ENCODE results near the gene VAV1.
"Not testable (repeated sequence)": the region's sequence is repeated elsewhere in the genome, so short reads cannot be mapped to it uniquely, and the experiment has no call there.

VAV1 gene

DNA sequence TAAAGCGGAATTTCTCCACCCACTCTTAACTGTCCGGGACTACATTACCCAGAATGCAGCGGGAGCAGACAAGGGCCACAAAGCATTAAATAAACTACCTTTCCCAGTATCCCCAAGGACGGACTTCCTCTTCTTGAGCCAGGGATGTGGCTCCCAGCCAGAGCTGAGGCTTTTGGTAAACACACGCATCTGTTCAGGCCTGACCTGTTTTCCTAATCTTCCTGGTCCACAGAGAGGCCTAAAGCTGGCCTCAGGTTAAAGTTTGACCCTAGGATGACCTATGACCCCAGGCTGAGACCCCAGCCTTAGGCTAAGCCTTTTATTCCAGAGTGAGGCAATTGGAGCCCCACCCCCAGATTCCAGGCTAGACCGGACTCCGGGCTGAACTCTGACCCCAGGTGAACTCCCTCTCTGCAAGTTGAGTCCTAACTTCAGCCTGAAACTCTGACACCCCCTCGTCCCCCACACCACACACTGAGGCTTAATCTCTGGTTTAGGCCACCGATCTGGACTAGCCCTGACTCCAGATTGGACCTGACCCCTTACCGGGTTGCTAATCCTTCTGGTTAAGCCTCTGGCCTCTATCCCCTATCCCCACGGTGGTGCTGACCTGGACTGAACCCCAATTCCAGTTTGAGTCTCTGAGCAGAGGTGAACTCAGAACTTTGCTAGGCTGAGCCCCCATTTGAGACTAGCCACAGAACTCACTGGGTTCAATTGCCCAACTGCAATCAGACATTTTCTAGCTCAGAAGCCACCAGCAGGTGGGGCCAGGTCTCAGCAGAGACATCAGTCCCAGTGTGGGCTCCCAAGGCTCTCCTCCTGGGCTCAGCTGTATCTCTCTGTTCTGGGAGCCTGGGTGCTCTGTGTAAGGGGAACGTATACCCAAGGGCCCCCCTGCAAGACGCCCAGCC is 34.4 kb upstream of the VAV1 start:
- DNase-seq: peak; percentile 100

DNA sequence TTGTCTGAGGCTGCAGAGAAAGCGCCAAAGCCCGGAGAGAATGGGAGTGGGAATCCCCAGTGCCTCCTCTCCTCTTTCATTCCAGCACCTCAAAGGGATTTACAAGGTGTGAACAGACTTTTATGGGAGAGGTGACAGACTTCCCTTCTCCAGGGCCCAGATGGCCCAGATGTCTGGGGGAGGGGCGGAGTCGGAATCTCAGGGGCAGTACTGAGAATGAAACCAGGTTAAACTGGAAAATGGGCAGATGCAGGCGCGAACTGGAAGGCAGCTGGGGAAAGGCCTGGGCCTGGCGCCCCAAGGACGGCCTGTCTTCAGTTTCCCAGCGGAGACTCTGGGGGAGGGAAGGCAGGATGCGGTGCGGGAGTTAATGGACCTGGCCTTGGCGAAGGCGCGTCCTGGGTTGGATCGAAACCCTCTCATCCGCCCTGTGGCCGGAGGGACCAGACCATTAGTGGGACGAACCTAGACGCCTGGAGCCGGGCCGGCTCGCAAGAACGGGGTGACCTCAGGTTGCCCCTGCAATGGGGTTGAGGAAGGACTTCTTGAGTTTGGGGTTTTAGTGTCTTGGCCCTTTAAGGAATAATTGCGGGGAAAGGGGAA is 33.6 kb upstream of the VAV1 start:
- no peak for DNase-seq

DNA sequence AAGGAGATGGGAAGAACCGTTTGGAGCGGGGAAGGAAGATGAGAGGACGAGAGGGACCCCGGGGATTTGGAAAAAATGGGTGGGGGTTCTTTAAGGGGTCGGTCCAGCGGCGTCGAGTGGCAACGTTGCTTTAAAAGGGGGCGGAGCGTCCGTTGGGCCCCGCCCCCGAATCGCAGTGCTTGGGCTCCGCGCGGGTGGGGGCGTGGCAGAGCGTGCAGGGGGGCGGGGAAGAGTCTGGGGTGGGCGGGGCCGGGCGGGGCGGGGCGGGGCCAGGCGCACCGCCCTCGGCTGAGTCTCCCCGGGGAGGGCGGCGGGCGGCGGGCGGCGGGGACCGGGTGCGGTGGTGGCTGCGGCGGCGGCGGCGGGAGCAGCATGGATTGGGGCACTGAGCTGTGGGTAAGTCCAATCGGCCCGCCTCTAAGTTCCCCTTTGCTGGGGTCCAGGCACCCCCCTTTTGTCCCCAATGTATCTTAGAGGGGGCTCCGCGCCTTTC is 33.1 kb upstream of the VAV1 start, which contains the start of gene TRIP10:
TSS of gene TRIP10 (plus strand) at position 291 of the 493 bp plus-strand sequence. CDS start at position 373, 82 bp downstream.
- DNase-seq: peak; percentile 84

DNA sequence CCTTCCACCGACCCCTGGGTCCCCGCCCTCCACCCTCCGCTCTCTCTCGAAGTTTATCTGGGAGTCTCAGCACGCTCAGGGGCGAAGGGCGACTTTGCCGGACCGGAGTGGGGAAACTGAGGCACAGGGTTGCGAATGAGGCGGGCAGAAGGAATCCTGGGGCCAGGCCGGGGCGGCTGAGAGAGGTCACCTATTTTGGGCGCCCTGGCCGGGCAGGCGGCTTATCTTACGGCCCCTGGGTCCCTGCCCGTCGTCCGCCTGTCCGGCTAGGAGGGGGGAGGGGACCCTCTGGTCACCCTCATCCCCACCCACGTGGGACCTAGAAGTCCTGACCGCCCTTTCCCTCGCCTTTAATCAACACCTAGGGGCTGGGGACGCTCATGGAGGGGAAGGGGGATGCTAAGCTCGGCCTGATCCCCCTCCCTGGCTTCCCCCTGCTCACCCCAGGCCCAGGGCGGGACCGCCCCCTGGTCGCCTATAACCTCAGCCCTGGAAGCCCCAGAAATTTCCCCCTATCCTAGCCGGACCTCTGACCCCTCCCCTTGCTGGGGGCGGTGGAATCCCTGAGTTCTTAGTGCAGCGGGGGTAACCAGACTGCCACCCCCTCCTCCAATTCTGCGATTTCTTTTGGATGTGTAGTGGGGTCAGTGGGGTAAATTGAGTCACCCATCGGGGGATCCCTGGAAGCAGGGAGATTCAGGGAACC is 32.5 kb upstream of the VAV1 start:
- DNase-seq: no peak

DNA sequence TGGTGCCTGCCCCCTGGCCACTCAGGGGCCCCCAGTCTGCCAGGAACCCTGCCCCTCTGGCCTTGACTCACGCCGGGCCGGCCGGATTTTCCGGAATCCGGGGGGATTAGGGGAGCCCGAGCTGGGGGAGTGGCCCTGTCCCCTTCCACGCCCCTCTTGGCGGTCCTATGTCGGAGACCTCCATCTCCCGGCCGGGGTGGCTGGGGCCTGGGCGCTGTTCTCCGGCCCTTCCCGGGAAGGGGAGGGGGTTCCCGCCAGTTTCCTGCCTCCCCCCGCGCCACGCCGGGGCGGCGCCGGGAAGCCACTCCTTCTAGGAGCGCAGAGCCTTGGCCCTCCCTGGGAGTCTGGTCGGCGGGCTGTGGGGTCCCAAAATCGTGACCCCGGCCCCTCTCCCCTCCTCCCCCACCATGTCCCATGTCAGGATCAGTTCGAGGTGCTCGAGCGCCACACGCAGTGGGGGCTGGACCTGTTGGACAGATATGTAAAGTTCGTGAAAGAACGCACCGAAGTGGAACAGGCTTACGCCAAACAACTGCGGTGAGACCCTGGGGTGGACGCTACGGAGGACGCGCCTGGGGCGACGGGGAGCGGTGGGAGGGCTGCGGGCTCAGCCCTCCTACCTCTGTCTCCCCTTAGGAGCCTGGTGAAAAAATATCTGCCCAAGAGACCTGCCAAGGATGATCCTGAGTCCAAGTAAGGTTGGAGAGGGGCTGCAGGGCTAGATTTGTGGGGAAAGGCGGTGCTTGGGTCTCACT is 31.7 kb upstream of the VAV1 start:
- DNase-seq: peak; percentile 39

DNA sequence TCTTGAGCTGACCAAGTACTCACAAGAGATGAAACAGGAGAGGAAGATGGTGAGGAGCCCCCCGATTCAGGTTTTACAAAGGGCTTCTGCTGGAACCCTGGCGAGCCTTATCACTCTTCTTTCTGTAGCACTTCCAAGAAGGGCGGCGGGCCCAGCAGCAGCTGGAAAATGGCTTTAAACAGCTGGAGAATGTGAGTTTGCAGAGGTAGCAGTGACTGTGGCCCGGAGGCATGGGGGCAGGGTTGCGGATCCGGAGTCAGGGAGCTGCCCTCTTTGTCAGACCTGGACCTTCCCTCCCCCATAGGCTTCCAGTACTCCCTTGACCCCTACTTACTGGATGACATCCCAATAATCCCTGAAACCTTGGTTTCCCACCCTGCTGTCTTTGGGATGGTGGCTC is 29.4 kb upstream of the VAV1 start:
- no peak for DNase-seq

DNA sequence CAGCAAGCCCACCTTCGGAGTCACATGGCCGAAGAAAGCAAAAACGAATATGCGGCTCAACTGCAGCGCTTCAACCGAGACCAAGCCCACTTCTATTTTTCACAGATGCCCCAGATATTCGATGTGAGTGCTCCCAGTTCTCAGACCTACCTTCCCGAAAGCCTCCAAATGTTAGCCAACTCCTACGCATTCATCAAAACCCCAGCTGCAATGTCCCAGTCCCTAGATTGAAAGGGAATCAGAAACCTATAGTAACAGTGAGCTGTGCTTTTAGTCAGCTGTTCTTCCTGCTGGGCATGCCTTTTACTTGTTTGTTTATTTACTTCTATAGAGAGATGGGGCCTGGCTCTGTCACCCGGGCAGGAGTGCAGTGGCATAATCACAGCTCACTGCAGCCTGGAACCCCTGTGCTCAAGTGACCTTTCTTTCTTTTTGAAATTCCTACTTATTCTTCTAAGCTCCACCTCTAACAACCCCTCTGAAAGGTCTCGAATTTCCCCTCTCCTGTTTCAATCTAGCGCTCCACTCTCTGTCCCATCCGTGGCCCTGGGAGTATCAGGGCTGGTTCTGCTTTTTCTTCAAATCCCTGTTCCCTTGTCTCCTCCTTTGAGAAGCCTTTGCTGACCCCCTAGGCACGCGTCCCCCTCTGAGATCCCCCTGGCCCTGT is 28.7 kb upstream of the VAV1 start:
- no peak for DNase-seq

DNA sequence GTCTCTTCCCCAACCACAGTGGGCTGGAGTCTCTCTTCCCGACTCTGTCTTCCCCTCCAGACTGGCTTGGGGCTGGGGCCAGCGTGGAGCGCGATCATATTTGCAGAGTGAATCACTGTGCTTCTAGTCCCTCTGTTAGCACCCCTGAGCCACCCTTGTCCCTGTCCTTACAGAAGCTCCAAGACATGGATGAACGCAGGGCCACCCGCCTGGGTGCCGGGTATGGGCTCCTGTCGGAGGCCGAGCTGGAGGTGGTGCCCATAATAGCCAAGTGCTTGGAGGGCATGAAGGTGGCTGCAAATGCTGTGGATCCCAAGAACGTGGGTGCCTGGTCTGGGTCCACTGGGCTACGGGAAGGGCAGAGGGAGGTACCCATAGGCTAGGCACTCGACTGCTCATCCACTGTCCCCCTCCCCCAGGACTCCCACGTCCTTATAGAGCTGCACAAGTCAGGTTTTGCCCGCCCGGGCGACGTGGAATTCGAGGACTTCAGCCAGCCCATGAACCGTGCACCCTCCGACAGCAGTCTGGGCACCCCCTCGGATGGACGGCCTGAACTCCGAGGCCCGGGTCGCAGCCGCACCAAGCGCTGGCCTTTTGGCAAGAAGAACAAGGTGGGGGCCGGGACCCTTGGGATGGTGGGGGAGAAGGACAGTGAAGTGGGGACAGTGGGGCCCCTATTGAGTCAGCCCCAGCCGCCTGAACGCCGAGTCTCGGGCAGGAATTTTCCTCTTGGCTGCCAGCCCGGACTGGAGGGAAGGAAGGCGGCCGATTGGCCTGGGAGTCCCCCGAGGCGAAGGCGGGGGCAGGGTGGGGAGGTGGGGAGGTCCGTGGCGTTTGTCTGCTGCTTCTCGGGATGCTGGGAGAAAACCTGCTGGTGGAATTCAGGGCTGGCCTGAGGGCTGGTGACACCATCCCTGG is 27.9 kb upstream of the VAV1 start:
- peak; percentile 79 for DNase-seq

DNA sequence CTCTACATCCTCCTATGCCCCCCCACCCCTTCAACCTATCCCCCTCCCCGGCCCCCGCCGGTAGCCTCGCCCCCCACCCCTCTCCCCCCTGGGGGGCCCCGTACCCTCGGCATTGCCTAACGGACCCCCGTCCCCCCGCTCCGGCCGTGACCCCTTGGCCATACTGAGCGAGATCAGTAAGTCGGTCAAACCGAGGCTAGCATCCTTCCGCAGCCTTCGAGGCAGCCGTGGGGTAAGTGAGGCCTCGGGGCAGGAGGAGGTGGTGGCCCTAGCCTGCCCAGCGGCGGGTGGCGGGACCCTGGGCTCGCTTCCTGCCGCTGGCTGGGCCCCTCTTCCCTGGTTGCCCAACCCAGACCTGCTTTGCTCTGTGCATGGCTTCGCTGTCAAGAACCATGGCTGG is 26.5 kb upstream of the VAV1 start:
- DNase-seq: no peak

DNA sequence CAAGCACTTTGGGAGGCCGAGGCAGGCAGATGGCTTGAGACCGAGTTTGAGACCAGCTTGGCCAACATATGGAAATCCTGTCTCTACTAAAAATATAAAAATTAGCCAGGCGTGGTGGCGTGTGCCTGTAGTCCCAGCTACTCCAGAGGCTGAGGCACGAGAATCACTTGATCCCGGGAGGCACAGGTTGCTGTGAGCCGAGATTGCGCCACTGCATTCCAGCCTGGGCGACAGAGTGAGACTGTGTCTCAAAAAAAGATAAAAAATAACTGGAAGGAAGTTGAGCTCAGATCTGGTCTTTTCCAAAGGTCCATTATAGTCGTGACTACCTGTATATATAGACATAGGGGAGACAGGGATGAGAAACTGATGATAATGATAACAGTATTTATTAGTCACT is 24.0 kb upstream of the VAV1 start:
- DNase-seq: not testable (repeated sequence)

DNA sequence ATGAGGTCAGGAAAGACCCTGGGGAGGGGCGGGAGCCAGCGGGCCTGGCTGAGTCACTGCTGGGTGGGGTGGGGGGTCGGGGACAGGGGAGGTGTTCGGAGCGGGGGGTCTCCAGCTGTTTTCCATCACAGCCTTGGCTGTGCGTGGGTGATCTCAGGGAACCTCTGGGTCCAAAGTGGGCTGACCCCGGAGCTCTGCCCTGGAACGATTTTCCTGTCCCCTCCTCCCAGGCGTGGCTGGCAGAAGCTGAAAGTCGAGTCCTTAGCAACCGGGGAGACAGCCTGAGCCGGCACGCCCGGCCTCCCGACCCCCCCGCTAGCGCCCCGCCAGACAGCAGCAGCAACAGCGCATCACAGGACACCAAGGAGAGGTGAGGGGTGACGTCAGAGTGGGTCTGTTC is 22.4 kb upstream of the VAV1 start:
- no peak for DNase-seq

DNA sequence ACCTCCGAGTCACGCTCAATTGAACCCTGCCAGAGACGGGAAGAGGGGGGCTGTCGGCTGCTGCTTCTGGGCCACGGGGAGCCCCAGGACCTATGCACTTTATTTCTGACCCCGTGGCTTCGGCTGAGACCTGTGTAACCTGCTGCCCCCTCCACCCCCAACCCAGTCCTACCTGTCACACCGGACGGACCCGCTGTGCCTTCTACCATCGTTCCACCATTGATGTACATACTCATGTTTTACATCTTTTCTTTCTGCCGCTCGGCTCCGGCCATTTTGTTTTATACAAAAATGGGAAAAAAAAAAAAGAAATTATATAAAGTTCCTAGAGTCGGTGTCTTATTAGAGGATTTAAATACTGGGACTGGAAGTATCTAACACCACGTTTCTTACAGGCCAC is 21.3 kb upstream of the VAV1 start:
- DNase-seq: no peak

DNA sequence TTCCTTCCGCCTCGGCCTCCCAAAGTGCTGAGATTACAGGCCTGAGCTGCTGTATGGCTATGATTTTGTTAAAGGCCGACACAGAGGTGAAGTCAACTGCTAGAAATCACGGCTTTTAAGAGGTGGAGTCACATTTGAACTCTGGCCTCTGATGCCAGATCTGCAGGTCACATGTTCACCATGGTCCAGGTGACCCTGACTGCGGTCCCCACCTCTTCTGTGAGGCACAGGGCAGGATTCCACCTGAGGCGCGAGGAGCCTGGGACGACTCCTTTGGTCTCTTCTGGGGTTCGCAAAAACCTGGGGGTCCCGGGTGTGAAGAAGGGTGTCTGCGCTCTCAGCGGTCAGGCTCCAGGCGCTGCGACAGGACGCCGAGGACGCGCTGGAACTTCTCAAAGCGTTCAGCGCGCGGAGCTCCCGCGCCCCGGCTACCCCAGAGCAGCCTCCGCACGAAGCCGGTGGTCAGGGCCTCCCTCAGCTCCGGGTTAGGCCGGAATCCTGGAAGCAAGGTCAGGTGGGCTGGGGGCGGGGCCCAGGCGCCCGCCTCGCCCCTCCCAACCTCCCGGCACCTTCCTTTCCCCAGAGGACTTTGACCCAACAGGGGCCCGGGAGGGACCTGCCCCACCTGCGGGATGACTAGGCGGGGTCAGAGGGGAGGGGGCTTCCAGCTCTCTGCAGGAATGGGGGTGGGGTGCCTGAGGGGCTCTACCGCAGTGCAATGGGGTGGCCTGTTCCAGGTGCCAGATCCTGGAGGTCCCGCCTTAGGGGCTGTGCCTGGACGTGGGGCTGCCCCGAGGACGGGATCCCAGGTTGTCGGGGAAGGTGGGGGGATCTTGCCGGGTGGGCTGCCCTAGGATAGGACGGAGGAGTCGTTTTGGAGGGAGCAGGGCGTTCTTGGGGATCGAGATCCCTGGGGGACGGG is 20.0 kb upstream of the VAV1 start:
- no peak for DNase-seq

DNA sequence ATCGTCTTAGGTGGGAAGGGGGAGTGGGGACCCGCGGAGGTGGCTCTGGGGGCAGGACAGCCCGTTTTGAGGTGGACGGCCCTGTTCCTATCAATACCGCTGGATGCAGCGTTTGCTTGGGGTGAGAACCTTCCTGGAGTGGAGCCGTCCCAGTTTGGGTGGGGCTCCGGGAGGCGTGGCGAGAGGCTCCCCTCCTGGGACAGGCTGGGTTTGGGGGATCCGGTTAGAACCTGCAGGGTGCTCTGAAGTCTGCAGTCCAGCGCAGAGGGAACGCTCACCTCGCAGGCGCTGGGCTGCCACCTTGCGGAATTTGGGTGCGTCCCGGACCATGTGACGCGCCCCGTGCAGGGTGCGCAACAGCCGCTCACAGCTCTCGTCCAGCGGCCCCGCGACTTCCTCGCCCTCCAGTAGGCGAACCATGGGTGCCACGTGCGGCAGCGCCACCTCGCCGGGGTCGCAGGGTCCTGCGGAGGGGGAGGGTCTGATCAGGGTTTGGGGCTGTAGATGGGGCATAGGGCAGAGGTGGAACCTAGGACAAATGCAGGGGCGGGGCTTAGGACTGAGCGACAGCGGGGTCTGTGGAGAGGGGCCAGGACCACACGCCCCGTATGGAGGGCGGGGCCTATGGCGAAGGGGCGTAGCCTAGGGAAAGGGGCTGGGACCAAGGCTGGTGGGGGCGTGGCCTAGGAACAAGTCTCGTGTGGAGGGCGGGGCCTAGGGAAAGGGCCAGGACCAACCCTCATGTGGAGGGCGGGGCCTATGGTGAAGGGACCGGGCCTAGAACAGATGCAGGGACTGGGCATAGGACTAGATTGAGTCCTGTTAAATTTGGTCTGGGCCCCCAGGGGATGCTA is 19.1 kb upstream of the VAV1 start:
- DNase-seq: peak; percentile 47

DNA sequence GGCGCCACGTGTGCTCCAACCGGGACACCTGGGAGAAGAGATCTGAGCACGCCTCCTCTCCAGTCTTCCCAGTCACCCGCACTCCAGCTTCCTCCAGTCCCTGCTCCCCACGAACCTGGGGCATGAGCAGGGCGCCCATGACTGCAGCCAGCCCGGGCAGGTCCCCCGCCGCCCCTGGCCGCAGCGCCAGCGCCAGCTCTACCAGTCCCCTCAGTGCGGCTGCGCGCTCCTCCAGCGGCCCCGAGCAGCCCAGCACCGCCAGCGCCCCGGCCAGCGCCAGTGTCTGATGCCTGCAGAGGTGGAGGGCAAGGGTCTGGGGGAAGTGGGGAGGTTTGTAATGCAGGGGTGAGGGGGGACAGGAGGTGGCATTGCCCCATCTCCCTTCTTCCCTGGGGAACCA is 18.4 kb upstream of the VAV1 start:
- DNase-seq: no peak

DNA sequence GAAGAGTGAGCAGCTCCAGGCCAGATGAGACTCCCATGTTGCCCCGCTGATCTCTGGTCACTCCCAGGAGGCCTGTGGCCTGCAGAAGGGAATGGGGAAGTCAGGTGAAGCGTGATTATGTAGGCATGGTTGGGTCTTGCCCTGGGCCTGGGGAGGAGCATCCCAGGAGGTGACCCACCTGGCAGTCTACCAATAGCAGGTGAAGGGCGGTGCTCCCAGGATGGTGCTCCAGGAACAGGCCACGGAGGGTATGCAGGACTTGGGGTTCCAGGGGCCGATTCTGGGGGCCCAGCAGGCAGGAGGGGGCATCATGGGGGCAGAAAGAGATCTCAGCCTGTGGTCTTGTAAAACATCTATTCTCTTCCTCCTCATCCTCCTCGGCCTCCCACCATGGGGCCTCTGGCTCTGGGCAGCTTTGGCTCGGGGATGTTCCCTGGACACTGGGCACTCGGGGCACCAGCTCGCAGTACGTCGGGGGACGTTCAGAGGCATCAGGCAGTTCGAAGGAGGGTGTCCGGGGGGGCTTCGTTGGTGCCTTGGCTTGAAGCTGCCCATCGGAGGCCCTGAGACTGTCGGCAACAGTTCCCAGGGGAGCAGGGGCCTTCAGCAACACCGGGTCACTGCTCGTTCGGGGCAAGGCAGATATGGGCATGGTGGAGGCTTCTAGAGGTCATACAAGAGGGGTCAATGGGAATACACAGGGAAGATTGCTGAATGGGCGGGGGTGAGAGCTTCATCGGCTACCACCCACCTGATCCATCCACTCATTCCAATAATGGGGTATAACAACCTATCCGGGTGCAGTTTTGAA is 17.6 kb upstream of the VAV1 start:
- DNase-seq: no peak

DNA sequence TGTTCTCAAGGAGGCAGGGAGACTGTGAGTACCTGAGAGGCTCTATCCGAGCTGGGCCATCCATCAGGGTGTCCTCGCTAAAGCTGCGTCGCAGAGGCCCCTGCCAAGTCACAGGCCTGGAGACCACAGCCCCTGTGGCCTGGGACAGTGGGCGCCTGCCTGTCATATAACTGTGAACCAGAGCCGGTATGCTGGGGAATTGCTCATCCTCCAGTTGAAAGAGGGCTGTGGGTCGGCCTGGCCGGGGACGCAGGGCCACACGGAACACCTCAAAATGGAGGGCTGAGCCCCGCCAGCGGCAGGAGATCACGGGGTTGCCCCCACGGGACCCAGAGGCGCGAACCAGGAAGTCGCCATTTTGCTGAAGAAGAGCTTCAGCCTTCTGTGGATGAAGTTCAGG is 11.9 kb upstream of the VAV1 start:
- DNase-seq: no peak

Data from fibroblast of skin of abdomen (primary cell).